Osteocyte (in vitro differentiated cells): ENCODE measurements around the gene HEMK1. TPM values are rescaled to one million over a fixed set of nuclear protein-coding genes. Genes with fewer than 3 reads are reported as not detected.

Source experiments
- DNase-seq: peaks from one replicate; pipeline ENCODE4 v3.0.0; 2021; ENCODE audit warnings: mixed read lengths; ENCODE audit not compliant: unreplicated experiment; ENCODE audit errors: extremely low spot score
- H3K27ac Mint-ChIP-seq: one replicate; pipeline ENCODE4 v1.8.0; 2021; ENCODE audit warnings: mild to moderate bottlenecking, mixed read lengths; ENCODE audit not compliant: unreplicated experiment
- H3K27me3 Mint-ChIP-seq: one replicate; pipeline ENCODE4 v1.8.0; 2021; ENCODE audit warnings: mixed read lengths; ENCODE audit not compliant: unreplicated experiment
- H3K36me3 Mint-ChIP-seq: one replicate; pipeline ENCODE4 v1.8.0; 2021; ENCODE audit warnings: mixed read lengths; ENCODE audit not compliant: unreplicated experiment
- H3K4me1 Mint-ChIP-seq: one replicate; pipeline ENCODE4 v1.8.0; 2021; ENCODE audit warnings: mixed read lengths; ENCODE audit not compliant: unreplicated experiment
- H3K4me3 Mint-ChIP-seq: one replicate; pipeline ENCODE4 v1.8.0; 2021; ENCODE audit warnings: mild to moderate bottlenecking, moderate library complexity, mixed read lengths; ENCODE audit not compliant: unreplicated experiment
- H3K9me3 Mint-ChIP-seq: one replicate; pipeline ENCODE4 v1.8.0; 2021; ENCODE audit warnings: mixed read lengths; ENCODE audit not compliant: unreplicated experiment
- total RNA-seq: library from RNA; stranded (reverse); gene quantifications from 2 replicates; pipeline ENCODE4 v1.2.1, GENCODE V29; 2021
- TF ChIP-seq, protein P1 (sequence below): fragments of 200-600 bp; sonication (generic); IDR thresholded peaks from 2 replicates; pipeline ENCODE4 v1.5.0; 2021; ENCODE audit warnings: antibody characterized with exemption, mild to moderate bottlenecking, moderate library complexity

HEMK1 gene
- total RNA-seq, 1 donor from 2014 or later, result 23.1 TPM

DNA sequence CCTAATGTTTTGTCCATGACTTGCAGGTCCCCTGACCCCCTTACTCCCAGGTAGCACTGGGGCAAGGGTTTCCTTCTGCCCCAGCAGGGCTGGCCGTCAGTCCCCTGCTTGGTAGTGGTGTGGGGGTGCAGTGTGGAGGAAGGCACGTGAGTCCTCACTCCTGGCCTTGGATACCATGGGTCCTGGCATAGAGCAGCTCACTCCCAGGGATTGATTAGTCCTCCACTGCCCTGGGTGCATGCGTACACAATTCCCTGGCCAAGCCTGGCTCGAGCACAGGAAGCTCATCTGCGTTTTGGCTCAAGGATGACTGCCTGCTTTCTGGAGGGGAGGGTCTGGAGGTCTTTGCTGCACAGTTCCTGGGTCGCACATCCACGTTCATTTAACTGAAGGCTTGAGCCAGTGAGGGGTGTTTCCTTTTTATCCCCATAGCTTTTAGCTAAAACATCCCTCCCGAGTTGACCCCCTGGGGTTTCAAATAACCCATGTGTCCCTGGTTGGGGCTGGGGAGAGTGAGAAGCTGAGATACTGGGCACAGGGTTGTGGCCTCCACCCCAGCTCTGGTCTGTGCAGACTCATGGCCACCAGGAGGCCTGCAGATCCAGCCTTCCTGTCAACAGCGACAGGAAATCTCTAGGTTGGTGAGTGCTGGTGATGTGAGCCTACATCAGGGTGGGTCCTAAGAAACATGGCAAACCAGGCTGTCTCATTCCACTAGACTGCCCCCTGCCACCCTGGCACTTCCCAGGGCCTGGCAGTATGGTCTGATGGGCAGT, 11.5 kb downstream of the HEMK1 start:
- no peak overlapping the region for H3K27ac Mint-ChIP-seq
- H3K27me3 Mint-ChIP-seq, result no peaks in the 10 kb centered on the region
- no peak overlapping the region for H3K4me3 Mint-ChIP-seq
- TF ChIP-seq, protein P1, sequence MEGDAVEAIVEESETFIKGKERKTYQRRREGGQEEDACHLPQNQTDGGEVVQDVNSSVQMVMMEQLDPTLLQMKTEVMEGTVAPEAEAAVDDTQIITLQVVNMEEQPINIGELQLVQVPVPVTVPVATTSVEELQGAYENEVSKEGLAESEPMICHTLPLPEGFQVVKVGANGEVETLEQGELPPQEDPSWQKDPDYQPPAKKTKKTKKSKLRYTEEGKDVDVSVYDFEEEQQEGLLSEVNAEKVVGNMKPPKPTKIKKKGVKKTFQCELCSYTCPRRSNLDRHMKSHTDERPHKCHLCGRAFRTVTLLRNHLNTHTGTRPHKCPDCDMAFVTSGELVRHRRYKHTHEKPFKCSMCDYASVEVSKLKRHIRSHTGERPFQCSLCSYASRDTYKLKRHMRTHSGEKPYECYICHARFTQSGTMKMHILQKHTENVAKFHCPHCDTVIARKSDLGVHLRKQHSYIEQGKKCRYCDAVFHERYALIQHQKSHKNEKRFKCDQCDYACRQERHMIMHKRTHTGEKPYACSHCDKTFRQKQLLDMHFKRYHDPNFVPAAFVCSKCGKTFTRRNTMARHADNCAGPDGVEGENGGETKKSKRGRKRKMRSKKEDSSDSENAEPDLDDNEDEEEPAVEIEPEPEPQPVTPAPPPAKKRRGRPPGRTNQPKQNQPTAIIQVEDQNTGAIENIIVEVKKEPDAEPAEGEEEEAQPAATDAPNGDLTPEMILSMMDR, result no peak
- DNase-seq, result no peak
- peaks cover 3% of the 10 kb centered on the region for H3K36me3 Mint-ChIP-seq
- no peaks in the 10 kb centered on the region for H3K9me3 Mint-ChIP-seq
- no peaks in the 10 kb centered on the region for H3K4me1 Mint-ChIP-seq

- H3K36me3 Mint-ChIP-seq, result peaks cover 3% of the 10 kb centered on the region
- no peak overlapping the region for H3K4me3 Mint-ChIP-seq
- H3K4me1 Mint-ChIP-seq, result no peaks in the 10 kb centered on the region
- no peak for DNase-seq
- no peaks in the 10 kb centered on the region for H3K9me3 Mint-ChIP-seq
- H3K27ac Mint-ChIP-seq, result no peak overlapping the region
- H3K27me3 Mint-ChIP-seq, result no peaks in the 10 kb centered on the region
- TF ChIP-seq, protein P1, result no peak
These were observed 12.1 kb downstream of the HEMK1 start for GRCh38 chr3:50581459-50581842.

- DNase-seq, result no peak
- Mint-ChIP-seq H3K27ac (no peak overlapping the region), H3K36me3 (peaks cover 3% of the 10 kb centered on the region), H3K9me3 (no peaks in the 10 kb centered on the region), H3K4me3 (no peak overlapping the region), H3K27me3 (no peaks in the 10 kb centered on the region), H3K4me1 (no peaks in the 10 kb centered on the region)
- TF ChIP-seq, protein P1, result no peak
These were observed 12.8 kb downstream of the HEMK1 start for GRCh38 chr3:50582083-50582482.

GRCh38 chr3:50583897-50584296, 14.6 kb downstream of the HEMK1 start:
- H3K27ac Mint-ChIP-seq, result no peak overlapping the region
- H3K27me3 Mint-ChIP-seq, result no peaks in the 10 kb centered on the region
- H3K9me3 Mint-ChIP-seq, result no peaks in the 10 kb centered on the region
- TF ChIP-seq, protein P1, result no peak
- no peak overlapping the region for H3K4me3 Mint-ChIP-seq
- DNase-seq, result no peak
- H3K36me3 Mint-ChIP-seq, result peaks cover 3% of the 10 kb centered on the region
- no peaks in the 10 kb centered on the region for H3K4me1 Mint-ChIP-seq

- Mint-ChIP-seq H3K9me3 (no peaks in the 10 kb centered on the region), H3K27me3 (no peaks in the 10 kb centered on the region), H3K27ac (no peak overlapping the region), H3K4me1 (no peaks in the 10 kb centered on the region), H3K4me3 (no peak overlapping the region), H3K36me3 (peaks cover 3% of the 10 kb centered on the region)
- DNase-seq, result no peak
- TF ChIP-seq, protein P1, result no peak
These were observed 15.1 kb downstream of the HEMK1 start for GRCh38 chr3:50584391-50584790.
